T-helper 1 cell (primary cell): ENCODE data around the gene TERT.
A peak's percentile ranks its signal among the peaks of the same experiment; 100 is the strongest.

Source experiments
- DNase-seq, 5 donors: peaks; one replicate each; pipeline ENCODE4 v3.0.0-alpha.2; 2012 to 2020

TERT gene

DNA sequence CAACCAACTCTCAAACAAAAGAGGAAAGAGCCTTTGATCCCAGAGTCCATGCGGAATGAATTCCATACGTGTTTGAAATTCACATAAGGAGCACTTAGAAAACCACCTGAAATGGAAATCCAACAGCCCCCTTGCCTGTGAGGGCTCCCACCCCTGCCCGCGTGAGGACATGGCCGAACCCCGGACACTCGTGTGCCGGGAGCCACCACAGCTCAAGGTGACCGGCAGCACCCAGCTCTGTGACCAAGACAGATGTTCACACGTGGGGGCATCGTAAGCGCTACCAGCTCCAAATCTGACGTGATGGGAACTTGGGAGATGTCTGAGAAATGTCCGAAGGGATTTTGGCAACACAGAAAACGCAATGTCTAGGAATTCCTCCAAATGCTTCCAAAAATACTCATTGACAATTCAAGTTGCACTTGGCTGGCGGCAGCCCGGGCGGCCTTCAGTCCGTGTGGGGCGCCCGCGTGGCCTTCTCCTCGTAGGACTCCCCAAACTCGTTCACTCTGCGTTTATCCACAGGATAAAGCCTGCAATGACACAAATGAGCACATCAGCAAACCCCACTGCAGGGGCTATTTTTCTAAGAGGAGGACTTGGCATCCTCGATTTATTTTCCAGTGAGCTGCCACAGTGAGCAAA, 23.2 kb upstream of the TERT start:
- no peak for DNase-seq

DNA sequence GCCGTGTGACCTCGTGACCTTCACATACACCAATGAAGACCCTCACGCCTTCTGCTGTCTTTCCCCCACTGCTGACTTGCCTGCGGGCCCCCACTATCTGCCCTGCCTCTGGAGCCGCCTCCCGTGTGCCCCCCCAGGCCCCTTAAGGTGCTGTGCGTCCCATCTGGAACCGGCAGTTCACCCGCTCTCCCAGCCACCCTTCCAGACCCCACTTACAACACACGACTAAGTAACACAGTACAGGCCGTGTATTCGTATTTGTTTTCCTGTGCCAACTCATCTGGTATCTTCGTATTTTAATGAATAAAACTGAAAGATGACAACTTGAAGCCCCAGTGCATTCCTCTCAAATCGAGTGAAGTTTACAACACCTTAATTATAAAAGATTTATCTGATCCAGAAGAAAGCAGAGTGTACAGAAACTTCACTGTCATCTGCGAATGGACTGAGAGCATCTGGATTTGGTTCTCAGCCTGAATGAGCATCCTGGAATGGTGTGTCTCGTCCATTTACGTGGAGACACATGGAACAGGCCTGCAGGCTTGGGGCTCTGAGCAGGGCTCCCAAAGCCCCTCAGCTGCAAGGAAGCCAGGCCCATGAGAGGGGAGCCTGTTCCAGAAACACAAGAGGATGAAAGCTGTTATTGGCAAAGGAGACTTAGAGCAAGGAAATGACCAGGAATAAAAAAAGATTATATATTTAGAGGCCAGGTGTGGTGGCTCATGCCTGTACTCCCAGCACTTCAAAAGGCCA, 21.9 kb upstream of the TERT start:
- no peak for DNase-seq

DNA sequence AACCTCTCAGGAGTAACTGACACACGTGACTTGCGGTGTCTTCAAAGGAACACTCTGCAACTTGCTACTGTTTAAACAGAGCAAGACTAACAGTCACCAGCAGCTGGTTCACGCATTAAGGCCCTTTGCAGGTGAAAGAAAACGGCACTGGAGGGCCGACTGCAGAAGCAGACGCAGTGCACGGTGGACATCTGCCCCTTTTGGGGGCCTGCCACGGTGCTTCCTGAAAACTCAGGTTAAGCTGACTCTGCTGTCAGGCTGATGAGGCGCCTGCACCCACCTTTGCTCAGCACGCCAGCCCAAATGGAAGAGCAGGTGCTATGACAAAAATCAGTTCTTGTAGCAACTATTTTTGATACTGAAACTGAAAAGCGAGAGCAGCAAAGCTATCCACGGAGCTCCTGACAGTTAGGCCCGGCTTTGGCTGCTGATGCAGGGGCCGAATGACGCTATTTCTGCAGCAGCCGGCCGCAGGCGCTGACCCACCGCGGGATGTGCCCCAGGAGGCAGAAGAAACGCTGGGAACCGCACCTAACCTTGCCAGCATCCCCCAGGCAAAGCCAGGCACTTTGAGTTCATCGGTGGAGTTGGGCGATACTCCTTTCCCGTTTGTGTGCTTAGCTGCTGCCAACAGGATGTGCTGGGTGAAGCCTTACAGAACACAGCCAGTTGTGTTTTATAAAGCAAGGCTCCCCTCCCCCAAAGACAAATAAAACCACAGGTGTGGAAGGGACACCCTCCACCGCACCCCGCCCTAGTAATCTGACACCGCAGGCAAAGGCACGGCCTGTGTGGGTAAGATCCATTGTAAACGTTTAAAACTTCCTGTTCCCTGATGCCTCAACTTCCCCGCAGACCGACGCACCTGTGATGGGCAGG, 21.1 kb upstream of the TERT start:
- DNase-seq: peak; percentile 32 to 91 (median 46)

DNA sequence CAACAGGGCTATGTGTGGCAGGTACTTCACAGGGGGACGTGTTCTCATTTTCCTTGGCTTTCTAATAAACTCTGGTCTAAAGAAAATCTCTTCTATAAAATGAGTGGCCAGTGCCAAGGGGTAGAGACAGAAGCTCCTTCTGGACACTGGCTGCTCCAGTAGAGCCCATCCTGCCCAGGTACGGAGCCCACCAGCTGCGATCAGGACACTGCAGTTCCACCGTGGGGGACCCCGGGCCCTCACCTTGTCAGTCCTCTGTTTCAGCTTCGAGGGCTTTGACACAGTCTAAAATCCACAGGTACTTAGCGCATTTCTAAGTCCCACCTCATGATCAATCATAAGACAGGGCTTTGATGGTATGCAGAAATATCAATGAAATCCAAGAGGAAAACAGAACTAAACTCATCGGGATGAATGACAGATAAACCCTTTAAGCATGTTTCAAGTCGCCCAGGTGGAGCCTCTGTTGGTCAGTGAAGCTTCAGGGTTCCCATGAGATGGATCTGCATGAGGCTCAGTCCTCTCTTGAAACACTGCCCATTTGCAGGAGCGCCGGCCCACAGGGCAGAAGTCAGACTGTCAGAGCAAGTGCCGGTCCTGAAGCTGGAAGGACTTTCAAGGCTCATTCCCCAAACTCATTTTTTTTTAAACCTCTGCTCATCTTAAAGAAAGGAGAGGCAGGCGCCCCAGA, 20.3 kb upstream of the TERT start:
- DNase-seq: no peak

DNA sequence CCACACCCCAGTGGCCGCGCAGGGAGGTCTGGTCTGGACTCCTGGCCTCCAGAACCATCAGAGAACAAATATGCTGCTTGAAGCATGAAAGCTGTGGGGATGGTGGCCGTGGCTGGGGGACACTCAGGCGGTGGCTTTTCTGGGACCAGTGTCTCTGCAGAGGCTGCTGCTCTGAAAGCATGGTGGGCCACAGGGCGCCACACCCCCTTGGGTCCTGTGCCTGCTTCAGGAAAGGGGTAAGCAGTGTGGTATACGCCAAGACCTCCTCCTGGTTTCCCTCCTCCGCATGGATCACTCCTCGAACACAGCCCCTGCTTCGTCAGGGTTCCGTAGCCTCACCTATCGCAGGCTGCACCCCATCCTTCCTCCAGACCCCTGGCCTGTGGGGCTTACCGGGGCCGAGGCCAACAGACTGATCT, 19.7 kb upstream of the TERT start:
- DNase-seq: no peak

DNA sequence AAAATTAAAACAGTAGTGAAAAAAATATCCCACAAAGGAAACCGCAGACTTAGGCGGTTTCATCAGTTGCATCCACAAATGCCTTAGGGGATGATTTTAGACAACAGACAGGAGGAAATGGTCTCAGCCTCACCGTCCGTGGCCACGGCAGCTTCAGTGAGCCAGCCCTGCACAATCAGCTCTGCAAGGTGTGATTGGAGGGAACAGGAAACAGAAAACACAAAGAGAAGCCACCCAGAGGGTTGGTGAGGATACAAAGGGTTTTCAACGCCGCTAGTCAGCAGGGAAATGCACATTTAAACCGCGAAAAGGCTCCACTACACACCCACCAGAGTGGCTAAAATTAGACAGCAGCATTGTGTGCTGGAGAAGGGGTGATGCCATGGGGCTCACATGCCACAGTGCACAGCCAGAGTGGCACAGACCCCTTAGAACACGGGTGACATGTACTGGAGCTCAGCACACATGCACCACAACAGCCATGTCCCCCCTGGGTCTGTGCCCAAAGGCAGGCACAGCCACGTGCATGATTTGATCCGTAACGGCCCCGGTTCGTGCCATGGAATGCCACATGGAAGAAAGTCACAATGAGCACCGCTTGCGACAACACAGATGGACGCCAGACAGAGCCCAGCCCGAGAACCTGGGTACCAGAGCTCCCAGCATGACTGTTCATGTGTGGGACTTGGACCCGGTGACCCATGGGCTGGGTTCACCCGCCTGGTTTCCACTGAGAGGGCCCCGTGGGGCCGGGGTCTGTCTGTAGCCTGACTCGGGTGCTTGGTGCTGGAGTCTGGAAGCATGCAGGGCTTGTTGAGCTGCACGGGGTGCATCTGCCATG, 18.3 kb upstream of the TERT start:
- peak in 2 of 5 donors; percentile 27 to 89 for DNase-seq

DNA sequence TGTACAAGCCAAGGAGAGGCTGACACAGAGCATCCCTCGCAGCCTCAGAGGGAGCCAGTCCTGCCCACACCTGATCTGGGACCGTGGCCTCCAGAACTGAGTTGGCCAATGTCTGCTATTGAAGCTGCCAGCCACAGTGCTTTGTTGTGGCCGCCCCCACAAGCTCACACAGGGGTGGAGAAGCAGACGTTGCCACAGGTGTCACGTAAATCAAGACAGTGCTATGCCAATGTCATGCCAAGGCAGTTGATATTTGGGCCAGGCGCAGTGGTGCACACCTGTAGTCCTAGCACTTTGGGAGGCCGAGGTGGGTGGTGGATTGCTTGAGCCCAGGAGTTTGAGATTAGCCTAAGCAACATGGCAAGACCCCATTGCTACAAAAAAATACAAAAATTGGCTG, 17.3 kb upstream of the TERT start:
- peak in 4 of 5 donors; percentile 28 to 45 (median 36) for DNase-seq

DNA sequence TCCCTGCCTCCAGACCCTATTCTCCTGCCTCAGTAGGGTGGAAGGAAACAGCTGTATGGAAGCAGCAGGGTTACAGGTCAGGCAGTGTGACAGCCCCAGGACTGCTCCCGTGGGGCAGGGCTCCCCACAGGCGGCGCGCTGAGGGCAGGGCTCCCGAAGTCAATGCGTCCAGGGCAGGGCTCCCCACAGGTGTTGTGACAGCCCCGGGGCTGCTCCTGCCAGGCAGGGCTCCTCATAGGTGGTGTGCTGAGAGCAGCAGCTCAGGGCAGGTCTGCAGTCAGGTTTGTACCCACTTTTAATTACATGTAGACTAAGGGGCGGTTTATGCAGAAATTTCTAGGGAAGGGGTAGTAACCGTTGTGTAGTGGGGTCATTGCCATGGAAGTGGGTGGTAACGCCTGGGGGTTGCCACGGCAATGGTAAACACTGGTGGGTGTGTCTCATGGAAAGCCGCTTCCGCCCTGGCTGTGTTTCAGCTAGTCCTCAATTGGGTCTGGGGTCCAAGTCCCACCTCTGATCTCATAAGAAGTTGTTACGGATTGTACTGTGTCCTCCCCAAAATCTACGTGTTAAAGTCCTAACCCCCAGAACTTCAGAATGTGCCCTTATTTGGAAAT, 16.7 kb upstream of the TERT start:
- no peak for DNase-seq

DNA sequence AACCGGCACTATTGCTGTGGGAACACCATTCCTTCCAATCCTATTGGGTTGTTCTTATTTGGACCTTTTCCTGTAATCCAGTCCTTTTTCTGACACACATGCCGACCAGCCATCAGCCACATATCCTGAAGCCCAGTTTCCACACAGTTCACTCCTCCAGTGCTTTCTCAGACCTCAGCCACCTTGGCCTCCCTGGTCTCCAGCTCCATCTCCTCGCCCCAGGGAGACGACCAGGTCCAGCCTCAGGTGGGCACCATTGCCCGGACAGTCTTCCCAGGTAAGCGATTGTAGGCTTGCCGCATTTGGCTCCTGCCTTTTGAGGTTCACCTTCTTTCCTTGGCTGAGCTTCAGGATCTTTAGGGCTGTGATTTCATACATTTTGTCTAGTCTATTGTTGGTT, 15.2 kb upstream of the TERT start:
- DNase-seq: no peak

DNA sequence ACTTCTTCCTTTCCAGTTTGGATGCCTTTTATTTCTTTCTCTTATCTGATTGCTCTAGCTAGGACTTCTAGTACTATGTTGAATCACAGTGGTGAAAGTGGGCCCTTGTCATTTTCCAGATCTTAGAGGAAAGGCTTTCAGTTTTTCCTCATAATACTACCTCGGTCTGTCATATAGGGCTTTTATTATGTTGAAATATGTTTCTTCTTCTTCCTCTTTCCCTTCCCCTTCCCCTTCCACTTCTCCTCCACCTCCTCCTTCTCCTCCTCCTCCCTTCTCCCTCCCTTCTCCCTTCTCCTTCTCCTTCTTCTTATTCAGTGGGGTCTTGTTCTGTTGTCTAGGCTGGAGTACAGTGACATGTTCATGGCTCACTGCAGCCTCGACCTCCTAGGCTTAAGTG, 9.2 kb upstream of the TERT start:
- no peak for DNase-seq

DNA sequence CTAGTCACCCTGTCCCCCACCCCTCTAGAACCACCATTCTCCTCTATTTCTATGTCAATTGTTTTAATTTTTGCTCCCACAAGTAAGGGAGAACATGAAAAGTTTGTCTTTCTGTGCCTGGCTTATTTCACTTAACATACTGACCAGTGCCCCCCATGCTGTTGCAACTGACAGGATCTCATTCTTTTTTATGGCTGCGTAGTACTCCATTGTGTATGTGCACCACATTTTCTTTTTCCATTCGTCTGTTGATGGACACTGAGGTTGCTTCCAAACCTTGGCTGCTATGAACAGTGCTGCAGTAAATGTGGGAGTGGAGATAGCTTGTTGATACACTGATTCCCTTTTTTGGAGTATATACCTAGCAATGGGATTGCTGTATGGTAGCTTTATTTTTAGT, 7.4 kb upstream of the TERT start:
- DNase-seq: no peak

DNA sequence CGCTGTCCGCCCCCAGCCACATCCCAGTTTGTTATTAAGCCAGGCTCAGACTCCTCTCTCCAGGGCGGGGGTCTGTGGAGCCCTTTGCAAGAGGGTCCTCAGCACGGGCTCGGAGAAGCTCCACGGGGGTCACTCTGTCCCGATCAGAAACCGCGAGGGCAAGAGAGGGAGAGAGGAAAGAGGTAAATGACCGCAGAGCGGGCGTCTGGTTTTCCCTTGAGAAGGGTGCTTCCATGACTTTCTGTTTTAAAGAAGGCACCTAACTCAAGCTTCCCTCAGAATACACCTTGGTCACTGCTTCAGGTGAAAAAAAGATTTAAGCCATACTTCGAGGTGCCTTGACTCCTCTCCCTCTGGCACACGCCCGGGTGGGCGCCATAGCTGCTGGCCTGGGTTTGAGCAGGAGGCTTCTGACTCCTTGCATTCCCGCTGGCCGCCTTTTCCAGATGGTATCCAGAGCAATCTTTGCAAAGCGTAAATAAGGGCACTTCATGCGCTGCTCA, 5.8 kb upstream of the TERT start:
- no peak for DNase-seq

DNA sequence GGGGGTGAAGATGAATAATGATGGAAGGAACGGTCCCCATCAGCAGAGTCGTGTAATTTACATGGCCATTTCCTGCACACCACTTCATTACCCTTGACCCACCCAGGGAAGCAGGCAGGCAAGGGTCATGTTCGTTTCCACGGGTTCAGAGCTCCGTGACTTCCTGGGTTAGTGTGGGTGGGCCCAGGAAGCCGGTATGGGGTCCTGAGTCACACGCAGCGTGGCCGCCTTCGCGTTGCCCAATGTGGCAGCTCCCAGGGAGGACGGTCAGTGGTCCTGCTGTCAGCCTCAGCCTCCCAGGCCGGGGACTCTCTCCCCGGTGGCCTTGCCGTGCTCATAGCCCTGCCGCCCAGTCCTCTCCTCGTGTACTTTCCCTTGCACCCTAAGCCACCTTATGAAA, 5.1 kb upstream of the TERT start:
- DNase-seq: no peak

DNA sequence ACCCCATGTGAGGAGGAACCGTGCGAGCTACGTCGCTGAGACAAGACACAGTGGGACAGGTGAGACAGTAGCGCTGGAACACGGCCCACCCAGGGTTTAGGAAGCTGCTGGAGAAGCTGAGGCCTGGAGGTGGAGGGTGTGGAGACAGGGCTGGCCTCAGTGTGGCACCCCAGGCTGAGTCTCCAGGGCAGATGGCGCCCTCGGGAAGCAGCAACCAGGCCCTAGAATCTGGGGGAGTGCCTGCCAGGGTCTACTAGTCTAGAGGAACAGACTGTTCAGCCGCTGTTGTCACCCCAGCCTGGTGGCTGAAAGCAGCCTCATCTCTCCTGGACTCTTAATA, 4.6 kb upstream of the TERT start:
- DNase-seq: no peak

DNA sequence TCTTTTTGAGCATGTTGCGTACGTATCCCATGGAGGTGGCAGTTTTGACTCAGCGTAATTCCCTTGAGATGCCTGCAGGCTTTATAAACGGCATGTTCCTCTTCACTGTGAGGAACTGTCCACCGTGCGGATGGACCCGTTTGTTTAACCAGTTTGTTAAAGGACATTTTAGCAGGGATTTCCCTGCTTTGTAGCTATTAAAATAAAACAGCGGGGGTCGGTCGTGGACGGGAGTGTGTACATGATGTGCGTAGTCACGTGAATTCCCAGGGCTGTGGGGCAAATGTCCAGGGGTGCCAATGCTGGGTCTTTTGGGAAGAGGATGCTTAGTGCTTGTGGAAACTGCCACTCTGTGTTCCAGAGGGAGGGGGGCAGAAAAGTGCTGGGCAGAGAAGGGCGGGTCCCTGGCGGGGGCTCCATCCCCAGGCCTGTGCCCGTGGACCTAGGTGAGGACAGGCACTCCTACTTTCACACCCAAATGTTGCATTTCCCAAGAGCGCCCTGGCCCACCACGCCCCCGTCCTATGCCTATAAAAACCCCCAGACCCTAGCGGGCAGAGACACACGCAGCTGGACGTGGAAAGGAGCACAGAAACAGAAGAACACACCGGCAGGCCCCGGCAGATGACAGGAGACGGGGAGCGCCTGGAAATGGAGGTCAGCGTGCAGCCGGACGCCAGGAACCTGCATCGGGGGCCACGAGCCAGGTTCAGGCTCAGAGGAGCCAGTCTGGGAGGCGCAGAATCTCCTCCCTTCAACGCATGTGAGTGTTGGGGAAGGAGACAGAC, 4.0 kb upstream of the TERT start:
- no peak for DNase-seq

DNA sequence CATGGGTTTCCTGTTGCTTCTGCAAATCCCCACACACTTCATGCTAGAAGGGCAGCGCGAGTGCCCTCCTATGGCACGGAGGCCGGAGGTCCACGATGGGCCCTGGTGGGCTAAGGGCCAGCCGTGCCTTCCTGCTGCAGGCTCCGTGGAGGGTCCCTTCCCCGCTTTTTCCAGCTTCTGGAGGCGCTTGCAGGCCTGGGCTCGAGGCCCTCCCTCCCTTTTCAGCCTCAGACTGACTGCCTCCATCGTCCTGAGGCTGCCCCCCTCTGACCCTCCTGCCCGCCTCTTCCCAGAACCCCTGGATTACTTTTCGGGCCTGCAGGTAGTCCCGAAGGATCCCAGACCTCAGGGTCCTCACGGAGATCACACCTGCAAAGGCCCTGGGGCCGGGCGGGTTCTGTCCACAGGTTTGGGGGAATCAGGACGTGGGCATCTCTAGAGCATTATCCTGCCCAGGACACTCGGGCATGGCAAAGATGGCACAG, 3.2 kb upstream of the TERT start:
- DNase-seq: no peak

DNA sequence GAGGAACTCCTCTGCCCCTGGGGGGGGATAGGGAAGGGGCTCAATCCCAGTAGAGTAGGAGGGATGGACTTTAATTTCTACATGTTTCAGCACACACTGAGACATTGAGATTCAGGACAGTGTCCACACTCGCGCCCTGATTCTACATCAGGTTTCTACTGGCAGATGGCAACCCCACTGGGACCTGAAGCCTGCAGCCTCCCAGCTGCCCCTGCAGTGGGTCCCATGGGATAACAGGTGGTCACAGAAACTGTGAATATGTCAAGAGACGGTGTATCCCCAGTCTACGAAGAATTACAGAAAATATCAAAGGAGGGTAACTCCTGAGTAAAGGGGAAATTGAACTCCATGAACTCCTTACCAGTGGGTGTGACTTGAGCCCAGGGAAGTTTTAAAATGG, 2.4 kb upstream of the TERT start:
- no peak for DNase-seq

DNA sequence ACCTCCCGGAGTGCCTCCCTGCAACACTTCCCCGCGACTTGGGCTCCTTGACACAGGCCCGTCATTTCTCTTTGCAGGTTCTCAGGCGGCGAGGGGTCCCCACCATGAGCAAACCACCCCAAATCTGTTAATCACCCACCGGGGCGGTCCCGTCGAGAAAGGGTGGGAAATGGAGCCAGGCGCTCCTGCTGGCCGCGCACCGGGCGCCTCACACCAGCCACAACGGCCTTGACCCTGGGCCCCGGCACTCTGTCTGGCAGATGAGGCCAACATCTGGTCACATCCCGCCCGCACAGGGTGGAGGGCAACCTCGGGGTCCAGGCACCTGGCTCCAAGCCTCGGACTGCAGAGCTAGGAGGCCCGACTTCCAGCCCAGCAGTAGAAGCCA, 776 bp upstream of the TERT start:
- no peak for DNase-seq

DNA sequence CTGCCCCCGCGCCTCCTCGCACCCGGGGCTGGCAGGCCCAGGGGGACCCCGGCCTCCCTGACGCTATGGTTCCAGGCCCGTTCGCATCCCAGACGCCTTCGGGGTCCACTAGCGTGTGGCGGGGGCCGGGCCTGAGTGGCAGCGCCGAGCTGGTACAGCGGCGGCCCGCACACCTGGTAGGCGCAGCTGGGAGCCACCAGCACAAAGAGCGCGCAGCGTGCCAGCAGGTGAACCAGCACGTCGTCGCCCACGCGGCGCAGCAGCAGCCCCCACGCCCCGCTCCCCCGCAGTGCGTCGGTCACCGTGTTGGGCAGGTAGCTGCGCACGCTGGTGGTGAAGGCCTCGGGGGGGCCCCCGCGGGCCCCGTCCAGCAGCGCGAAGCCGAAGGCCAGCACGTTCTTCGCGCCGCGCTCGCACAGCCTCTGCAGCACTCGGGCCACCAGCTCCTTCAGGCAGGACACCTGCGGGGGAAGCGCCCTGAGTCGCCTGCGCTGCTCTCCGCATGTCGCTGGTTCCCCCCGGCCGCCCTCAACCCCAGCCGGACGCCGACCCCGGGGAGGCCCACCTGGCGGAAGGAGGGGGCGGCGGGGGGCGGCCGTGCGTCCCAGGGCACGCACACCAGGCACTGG, 548 bp downstream of the TERT start:
- DNase-seq: no peak
